OCI-LY1 (cell line): ENCODE results near the gene VAV2.

Experiments used
- EZH2 ChIP-seq: fragments of 200-600 bp; sonication (generic), shearing (Covaris generic); IDR thresholded peaks from 2 replicates; pipeline ENCODE4 v1.8.0; 2017; ENCODE audit warnings: borderline replicate concordance, mixed run types, mild to moderate bottlenecking, antibody characterized with exemption, low read length, moderate library complexity, mixed read lengths
- TF ChIP-seq, protein P1 (sequence below): fragments of 200-600 bp; sonication (generic), shearing (Covaris generic); IDR thresholded peaks from 2 replicates; pipeline ENCODE4 v1.5.1; 2017; ENCODE audit warnings: mild to moderate bottlenecking, antibody characterized with exemption, low read length, moderate library complexity, mixed read lengths

DNA sequence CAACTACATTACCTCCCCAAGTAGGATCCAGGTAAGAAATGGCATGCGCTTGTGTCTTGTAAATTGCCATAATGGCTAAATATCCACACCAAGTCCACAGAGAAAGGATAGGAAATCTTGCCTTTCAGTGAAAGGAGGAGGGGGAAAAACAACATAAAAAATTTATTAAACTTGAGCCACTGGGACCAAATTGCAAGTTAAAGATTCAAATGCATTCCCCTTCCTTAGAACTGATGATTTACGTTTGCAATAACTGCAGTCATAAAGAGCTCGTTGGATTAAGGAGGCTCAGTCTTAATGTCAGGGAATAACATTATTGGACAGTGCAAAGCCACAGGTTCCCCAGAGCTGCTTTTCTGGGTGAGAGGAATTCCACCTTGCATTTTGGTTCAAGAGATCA lies 161.4 kb downstream of the VAV2 start:
- TF ChIP-seq, protein P1, sequence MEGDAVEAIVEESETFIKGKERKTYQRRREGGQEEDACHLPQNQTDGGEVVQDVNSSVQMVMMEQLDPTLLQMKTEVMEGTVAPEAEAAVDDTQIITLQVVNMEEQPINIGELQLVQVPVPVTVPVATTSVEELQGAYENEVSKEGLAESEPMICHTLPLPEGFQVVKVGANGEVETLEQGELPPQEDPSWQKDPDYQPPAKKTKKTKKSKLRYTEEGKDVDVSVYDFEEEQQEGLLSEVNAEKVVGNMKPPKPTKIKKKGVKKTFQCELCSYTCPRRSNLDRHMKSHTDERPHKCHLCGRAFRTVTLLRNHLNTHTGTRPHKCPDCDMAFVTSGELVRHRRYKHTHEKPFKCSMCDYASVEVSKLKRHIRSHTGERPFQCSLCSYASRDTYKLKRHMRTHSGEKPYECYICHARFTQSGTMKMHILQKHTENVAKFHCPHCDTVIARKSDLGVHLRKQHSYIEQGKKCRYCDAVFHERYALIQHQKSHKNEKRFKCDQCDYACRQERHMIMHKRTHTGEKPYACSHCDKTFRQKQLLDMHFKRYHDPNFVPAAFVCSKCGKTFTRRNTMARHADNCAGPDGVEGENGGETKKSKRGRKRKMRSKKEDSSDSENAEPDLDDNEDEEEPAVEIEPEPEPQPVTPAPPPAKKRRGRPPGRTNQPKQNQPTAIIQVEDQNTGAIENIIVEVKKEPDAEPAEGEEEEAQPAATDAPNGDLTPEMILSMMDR, result no peak
- no peak for TF ChIP-seq EZH2
